ENCODE data around the gene ARMC5.

GRCh38 chr16:31465788-31466370 is 6.6 kb downstream of the ARMC5 start:
- no peak for TF ChIP-seq CTCF (IDR thresholded peaks at IDR 0.05 in 4 of 5, conservative IDR thresholded peaks at IDR 0.05 in 1 of 5)
- no peak for TF ChIP-seq POLR2A (IDR thresholded peaks at IDR 0.05)

All from gastrocnemius medialis (tissue), 4 donors.